ENCODE results near the gene LOX. TPM values are rescaled to one million over a fixed set of nuclear protein-coding genes. Genes with fewer than 3 reads are reported as not detected.
A peak's percentile ranks its signal among the peaks of the same experiment; 100 is the strongest.

LOX gene
- total RNA-seq, 1 donor from 2014 or later = 1,150 TPM

GRCh38 chr5:122085041-122085440 lies 7.0 kb upstream of the LOX start:
- no peaks in the 10 kb centered on the region for H3K36me3 Mint-ChIP-seq (ENCODE audit: low read depth, unreplicated experiment)
- no peak overlapping the region for H3K27ac ChIP-seq (ENCODE audit: low read depth, low read length)
- no peak overlapping the region for H3K9ac ChIP-seq (ENCODE audit: low read length)
- no peaks in the 10 kb centered on the region for H3K79me2 ChIP-seq (ENCODE audit: insufficient read depth, low read length)
- H3K27me3 ChIP-seq (ENCODE audit: insufficient read depth, low read length) = no peaks in the 10 kb centered on the region
- H4K20me1 ChIP-seq (ENCODE audit: insufficient read depth, low read length) = no peaks in the 10 kb centered on the region
- TF ChIP-seq EZH2 (IDR thresholded peaks at IDR 0.05; ENCODE audit: insufficient read depth, low read length) = no peak
- no peak for TF ChIP-seq CTCF (IDR thresholded peaks at IDR 0.05; ENCODE audit: insufficient read depth, low read depth, low read length)
- H3K4me1 ChIP-seq (ENCODE audit: insufficient read depth, low read length) = peaks cover 21% of the 10 kb centered on the region
- H3K36me3 ChIP-seq (ENCODE audit: insufficient read depth, low read length) = no peaks in the 10 kb centered on the region
- no peak overlapping the region for H3K4me2 ChIP-seq (ENCODE audit: low read length)
- no peaks in the 10 kb centered on the region for H3K27me3 Mint-ChIP-seq (ENCODE audit: low read depth, unreplicated experiment)
- peaks cover 41% of the 10 kb centered on the region for H3K4me1 Mint-ChIP-seq (ENCODE audit: low read depth, unreplicated experiment)
- H3K9me3 Mint-ChIP-seq (ENCODE audit: unreplicated experiment) = no peaks in the 10 kb centered on the region
- no peak overlapping the region for H3K27ac Mint-ChIP-seq (ENCODE audit: unreplicated experiment)
- no peak overlapping the region for H2AFZ ChIP-seq (ENCODE audit: low read depth, low read length)
- H3K4me3 Mint-ChIP-seq (ENCODE audit: unreplicated experiment) = no peak overlapping the region
- no peak overlapping the region for H3K4me3 ChIP-seq (ENCODE audit: insufficient read depth, low read depth, low read length)
- FAIRE-seq = no peak
- DNase-seq (ENCODE audit: low read depth) = no peak
- H3K9me3 ChIP-seq (ENCODE audit: insufficient read depth, low read depth, low read length) = no peaks in the 10 kb centered on the region

- peaks cover 38% of the 10 kb centered on the region for H3K4me1 Mint-ChIP-seq (ENCODE audit: low read depth, unreplicated experiment)
- H3K36me3 ChIP-seq (ENCODE audit: insufficient read depth, low read length) = no peaks in the 10 kb centered on the region
- DNase-seq (ENCODE audit: low read depth) = no peak
- no peaks in the 10 kb centered on the region for H3K36me3 Mint-ChIP-seq (ENCODE audit: low read depth, unreplicated experiment)
- H3K9me3 Mint-ChIP-seq (ENCODE audit: unreplicated experiment) = no peaks in the 10 kb centered on the region
- TF ChIP-seq EZH2 (IDR thresholded peaks at IDR 0.05; ENCODE audit: insufficient read depth, low read length) = no peak
- TF ChIP-seq CTCF (IDR thresholded peaks at IDR 0.05; ENCODE audit: insufficient read depth, low read depth, low read length) = no peak
- FAIRE-seq = no peak
- H3K27me3 Mint-ChIP-seq (ENCODE audit: low read depth, unreplicated experiment) = no peaks in the 10 kb centered on the region
- no peaks in the 10 kb centered on the region for H3K79me2 ChIP-seq (ENCODE audit: insufficient read depth, low read length)
- no peak overlapping the region for H3K4me3 Mint-ChIP-seq (ENCODE audit: unreplicated experiment)
- peaks cover 18% of the 10 kb centered on the region for H3K4me1 ChIP-seq (ENCODE audit: insufficient read depth, low read length)
- H4K20me1 ChIP-seq (ENCODE audit: insufficient read depth, low read length) = no peaks in the 10 kb centered on the region
- no peak overlapping the region for H3K9ac ChIP-seq (ENCODE audit: low read length)
- no peak overlapping the region for H3K27ac Mint-ChIP-seq (ENCODE audit: unreplicated experiment)
- H3K4me3 ChIP-seq (ENCODE audit: insufficient read depth, low read depth, low read length) = no peak overlapping the region
- no peak overlapping the region for H3K4me2 ChIP-seq (ENCODE audit: low read length)
- H2AFZ ChIP-seq (ENCODE audit: low read depth, low read length) = no peak overlapping the region
- no peak overlapping the region for H3K27ac ChIP-seq (ENCODE audit: low read depth, low read length)
- no peaks in the 10 kb centered on the region for H3K9me3 ChIP-seq (ENCODE audit: insufficient read depth, low read depth, low read length)
- H3K27me3 ChIP-seq (ENCODE audit: insufficient read depth, low read length) = no peaks in the 10 kb centered on the region
Observed at GRCh38 chr5:122083535-122083934, 5.5 kb upstream of the LOX start.

- H3K27ac Mint-ChIP-seq (ENCODE audit: unreplicated experiment) = peak overlapping the region; percentile 48
- peaks cover 4% of the 10 kb centered on the region for H4K20me1 ChIP-seq (ENCODE audit: insufficient read depth, low read length)
- DNase-seq (ENCODE audit: low read depth) = no peak
Observed at GRCh38 chr5:122081541-122081940, 3.5 kb upstream of the LOX start.

More at GRCh38 chr5:122081541-122081940, 3.5 kb upstream of the LOX start:
- TF ChIP-seq CTCF (IDR thresholded peaks at IDR 0.05; ENCODE audit: insufficient read depth, low read depth, low read length) (no peak), EZH2 (IDR thresholded peaks at IDR 0.05; ENCODE audit: insufficient read depth, low read length) (no peak)
- Histone ChIP-seq H3K27ac (ENCODE audit: low read depth, low read length) (no peak overlapping the region), H3K36me3 (ENCODE audit: insufficient read depth, low read length) (no peaks in the 10 kb centered on the region), H3K79me2 (ENCODE audit: insufficient read depth, low read length) (peaks cover 14% of the 10 kb centered on the region), H3K27me3 (ENCODE audit: insufficient read depth, low read length) (no peaks in the 10 kb centered on the region), H3K4me3 (ENCODE audit: insufficient read depth, low read depth, low read length) (no peak overlapping the region), H3K4me1 (ENCODE audit: insufficient read depth, low read length) (peaks cover 18% of the 10 kb centered on the region), H2AFZ (ENCODE audit: low read depth, low read length) (peak overlapping the region; percentile 3), H3K4me2 (ENCODE audit: low read length) (peak overlapping the region; percentile 13), H3K9ac (ENCODE audit: low read length) (peak overlapping the region; percentile 2), H3K9me3 (ENCODE audit: insufficient read depth, low read depth, low read length) (no peaks in the 10 kb centered on the region)
- H3K4me3 Mint-ChIP-seq (ENCODE audit: unreplicated experiment) = no peak overlapping the region
- peak; percentile 9 for FAIRE-seq
- H3K27me3 Mint-ChIP-seq (ENCODE audit: low read depth, unreplicated experiment) = no peaks in the 10 kb centered on the region
- H3K9me3 Mint-ChIP-seq (ENCODE audit: unreplicated experiment) = no peaks in the 10 kb centered on the region
- H3K4me1 Mint-ChIP-seq (ENCODE audit: low read depth, unreplicated experiment) = peaks cover 34% of the 10 kb centered on the region
- H3K36me3 Mint-ChIP-seq (ENCODE audit: low read depth, unreplicated experiment) = peaks cover under 1% of the 10 kb centered on the region

Measured in astrocyte (in vitro differentiated cells and primary cell).